ENCODE data around the gene SLC7A5.
"Not testable (repeated sequence)": the region's sequence is repeated elsewhere in the genome, so short reads cannot be mapped to it uniquely, and the experiment has no call there.

The SLC7A5 gene

DNA sequence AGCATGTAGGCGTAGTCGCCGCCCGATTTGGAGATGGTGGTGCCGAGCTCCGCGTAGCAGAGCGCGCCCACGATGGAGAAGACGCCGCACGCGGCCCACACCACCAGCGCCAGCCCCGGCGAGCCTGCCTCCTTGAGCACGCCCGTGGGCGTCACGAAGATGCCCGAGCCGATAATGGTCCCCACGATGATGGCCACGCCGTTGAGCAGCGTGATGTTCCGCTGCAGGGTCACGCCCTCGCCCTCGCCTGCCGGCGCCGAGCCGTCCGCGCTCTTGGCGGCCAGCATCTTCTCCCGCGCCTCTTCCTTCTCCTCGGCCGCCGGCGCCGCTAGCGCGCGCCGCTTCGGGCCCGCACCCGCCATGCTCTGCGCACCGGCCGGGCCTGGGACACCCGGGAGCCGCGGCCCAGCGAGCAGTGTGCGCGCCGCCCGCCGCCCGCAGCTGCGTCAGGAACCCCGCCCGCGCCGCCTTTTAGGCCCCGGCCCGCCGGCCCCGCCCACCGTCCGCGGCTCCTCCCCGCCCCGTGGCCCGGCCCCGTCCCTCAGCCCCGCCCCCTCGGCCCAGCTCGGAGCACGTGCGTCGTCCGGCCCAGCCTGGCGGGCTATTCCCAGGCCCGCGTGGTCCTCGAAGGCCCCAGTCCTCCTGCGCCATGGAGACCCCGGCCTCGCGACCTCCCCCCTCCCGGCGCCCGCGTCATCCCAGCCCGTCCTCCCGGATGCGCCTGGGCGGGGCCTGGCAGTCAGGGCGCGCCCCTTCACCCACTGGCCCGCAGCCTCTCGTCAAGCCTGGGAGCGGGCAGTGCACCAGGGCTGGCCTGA lies at the start of gene SLC7A5:
TSS of gene SLC7A5 (minus strand) at position 447 of the 818 bp plus-strand sequence. CDS start at position 362, 85 bp downstream.
- peak; percentile 51 for DNase-seq

DNA sequence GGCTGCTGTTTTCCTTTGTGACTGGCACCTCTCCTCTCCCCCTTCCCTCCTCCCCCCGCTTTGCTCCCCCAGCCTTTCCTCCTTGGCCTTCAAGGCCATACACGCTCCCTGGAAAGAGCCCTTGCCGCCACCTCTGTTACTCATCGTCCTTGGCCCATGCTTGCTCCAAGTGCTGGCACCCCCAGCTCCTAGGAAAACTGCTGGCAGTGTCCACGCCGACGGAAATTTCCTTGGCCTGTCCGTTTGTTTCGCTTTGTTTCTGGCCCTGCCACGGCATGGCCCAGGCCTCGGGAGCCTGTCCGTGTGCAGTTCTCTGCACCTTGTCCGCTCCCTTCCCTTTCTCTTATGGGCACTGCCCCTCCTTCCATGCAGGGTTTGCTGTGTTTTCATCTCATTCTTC lies 49.0 kb upstream of the SLC7A5 start:
- DNase-seq: no peak

DNA sequence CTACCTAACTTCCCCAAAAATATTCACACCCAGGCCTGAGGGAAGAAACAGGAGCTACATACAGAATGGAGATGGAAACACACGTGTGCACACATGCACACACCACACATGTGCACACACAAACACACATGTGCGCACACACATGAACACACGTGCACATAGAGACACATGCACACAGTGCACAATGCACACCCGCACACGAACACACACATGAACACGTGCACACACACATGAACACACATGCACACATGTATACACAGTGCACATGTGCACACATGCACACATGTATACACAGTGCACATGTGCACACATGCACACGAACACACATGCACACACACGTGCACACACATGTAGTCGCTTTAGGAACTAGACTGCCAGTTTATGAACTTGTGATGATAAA lies 48.2 kb upstream of the SLC7A5 start:
- DNase-seq: no peak

DNA sequence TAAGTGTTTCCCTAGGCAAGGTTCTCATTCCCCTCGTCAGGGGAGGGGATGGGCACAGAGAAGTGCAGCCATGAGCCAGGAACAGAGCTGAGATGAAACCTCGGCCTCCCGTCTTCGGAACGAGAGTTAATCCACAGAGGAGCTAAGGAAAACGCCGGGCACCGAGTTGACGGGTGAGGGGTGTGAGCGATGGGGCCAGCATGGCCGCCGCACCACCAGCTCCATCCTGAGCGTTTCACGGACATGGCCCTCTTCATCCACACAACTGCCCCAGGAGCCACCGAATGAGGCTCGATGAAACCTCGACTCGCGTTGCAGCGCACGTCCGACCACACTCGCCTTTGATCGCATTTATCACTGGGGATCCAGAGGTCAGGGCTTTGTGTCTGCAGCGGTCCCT lies 45.5 kb upstream of the SLC7A5 start:
- no peak for DNase-seq

DNA sequence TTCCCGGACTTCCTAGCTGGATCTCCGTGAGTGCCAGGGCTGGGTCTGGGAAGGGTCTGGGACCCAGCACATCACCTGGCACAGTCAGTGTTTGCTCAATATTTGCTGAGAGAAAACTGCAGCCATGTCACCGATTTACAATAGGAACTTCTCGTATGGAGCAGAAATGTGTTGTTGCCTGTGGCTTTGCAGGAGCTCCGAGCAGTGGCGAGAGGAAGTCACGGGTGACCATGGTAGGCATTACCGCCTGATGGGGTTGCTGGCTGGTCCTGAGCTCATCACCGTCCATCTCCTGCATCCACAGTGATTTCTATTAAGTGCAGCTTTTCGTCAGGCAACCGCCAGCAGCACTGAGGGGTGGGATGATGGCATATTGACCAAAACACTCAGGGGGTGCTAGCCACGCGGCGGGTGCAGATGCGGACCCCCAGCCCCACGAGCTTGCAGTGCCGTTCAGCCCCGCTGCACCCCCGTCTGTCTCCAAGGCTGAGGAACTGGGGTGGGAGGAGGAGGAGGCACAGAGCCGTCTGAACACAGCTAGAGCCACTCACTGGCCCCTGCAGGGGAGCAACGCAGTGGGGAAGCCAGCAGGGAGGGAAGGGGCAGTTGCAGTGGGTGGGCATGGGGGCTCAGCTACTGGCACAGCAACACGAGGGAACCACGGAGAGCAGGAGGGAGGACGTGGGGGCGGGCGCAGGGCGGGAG lies 44.9 kb upstream of the SLC7A5 start:
- DNase-seq: not testable (repeated sequence)

DNA sequence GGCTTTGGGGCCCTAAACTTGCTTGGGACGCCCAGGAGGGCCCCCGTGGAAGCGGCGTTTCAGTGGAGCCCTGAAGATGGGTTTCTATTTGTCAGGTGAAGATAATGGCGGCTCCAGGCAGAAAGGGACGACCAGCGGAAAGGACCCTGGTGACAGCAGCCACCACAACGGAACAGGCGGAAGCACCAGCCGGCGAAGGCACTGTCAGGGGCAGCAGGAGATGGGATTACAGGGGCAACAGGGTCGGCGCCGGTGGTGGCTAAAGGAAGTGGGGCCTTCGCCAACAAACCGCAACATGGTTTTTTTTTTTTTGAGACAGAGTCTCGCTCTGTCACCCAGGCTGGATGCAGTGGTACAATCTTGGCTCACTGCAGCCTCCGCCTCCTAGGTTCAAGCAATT lies 43.4 kb upstream of the SLC7A5 start:
- DNase-seq: not testable (repeated sequence)

DNA sequence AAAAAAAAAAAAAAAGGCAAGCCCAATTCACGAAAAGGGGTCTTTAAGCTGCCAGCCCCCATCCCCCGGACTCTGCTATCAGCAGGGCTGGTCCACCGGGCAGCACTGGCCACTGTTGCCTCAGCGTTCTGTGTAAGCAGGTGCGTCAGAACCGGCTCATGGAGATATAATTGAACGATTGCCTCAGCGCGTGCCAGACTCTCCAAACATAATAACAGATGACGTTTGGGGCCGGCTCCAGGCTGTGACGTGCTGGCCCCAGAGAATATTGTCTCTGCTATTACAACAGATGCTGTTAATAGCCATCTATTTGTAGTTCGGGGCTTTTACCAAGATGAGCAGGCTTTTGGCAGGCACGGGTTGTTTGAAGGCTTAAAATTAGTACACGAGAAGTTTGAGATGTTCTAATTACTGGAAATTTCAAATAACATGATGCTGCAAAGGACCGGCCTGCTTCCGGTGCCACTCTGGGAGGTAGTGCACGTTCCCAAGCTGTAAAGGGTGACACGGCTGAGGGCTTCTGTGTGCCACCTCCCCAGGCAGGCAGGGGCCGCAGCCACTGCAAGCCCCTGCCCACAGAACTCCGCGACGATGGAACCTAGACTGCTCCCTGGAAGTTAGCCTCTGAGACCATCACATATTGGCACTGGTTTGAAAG lies 41.9 kb upstream of the SLC7A5 start:
- not testable (repeated sequence) for DNase-seq

DNA sequence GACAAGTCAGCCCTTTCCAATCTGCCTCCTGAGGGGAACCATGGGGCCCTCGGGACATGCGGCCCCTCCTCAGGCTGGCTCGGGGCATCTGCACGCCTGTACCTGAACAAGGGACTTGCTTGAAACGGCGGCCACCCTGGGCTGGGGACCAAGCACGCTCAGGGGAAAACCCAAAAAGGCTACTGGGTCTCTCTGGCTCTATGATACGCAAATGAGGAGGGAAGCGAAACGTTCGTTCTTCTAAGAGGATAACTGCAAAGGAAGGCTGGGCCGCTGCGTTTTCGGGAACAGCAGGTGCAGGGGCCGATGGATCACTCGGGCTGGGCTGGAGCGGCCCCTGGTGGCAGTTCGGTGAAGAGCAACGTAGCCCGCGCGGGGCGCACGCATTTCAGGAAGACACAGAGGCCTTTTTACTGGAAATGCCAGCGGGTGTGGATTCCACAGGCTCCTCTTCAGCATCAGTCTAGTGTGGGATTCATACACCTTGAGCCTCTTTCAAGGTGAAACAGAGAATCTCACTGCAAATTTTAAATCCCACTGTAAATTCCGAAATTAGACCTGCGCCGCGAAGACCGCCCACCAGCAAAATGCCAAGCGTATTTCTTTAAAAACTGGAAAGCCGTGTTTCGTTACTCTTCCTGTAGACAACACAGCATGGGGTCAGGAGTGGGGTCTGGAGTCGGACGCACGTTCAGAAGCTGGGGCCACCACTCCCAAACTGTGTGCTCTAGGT lies 40.1 kb upstream of the SLC7A5 start:
- DNase-seq: peak; percentile 93

DNA sequence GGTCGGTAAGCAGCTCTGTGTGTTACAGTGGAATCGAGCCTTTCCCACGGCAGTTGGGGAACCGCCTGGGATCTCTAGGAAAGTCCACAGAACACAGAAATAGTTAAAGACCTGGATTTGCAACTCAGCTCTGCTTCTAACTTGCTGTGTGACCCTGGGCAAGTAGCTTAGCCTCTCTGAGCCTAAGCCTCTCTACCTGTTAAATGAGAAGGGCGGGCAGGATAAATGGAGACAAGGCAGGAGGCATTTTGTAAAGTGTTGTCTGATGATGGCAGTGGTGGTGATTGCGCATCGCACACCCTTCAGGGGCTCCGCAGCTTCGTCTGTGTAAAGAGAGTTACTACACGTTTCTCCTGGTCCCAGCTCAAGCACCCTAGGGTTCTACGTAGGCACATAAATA lies 38.8 kb upstream of the SLC7A5 start:
- DNase-seq: not testable (repeated sequence)

DNA sequence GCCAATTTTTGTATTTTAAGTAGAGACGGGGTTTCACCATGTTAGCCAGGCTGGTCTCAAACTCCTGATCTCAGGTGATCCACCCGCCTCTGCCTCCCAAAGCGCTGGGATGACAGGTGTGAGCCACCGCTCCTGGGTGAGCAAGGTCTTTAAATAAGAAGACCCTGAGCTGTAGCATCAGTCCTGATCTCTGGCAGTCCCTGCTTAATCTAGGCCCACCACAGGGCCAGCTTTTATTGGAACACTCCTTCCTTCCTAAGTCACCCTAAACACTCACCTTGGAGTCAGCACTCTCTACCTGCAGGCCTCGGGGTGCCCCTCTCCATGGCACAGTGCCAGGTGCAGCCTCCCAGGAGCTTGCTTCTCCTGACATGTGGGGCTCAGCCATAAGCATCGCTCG lies 36.2 kb upstream of the SLC7A5 start:
- DNase-seq: not testable (repeated sequence)

DNA sequence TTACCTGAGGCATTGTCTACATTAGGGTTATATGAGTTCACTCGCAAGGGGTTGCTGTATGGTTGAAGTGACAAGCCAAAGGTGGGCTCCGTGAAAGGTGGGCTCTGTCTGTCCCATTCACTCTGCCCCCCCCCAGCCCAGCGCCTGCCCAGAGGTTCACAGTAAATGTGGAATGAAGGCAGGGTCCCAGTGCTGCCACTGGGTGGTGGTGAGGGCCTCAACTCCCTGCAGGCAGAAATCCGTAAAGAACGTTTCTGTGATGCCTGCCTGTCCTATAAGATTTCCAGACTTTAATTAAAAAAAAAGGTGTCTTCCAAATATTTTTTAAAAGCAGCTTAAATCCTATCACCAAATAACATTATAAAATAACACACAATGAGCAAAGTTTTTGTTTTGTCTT lies 35.7 kb upstream of the SLC7A5 start:
- not testable (repeated sequence) for DNase-seq

DNA sequence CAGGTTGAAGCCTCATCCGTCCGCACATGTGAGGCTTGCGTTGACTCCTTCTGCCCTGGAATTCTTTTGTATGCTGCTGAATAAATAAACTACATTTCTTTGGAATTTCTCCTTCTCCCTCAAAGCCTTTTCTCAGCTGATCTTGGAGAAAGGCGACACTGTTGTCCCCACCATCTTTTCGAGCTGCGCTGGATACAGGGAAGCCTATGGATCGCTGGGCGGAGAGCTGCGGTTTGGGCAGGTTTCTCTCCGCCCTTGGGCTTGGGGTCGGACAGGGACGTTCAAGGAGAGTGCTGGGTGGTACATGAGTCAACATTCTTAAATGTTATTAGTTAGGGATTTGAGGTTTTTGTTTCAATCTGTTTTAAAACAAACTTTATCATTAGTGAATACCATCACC lies 31.2 kb upstream of the SLC7A5 start:
- DNase-seq: not testable (repeated sequence)

DNA sequence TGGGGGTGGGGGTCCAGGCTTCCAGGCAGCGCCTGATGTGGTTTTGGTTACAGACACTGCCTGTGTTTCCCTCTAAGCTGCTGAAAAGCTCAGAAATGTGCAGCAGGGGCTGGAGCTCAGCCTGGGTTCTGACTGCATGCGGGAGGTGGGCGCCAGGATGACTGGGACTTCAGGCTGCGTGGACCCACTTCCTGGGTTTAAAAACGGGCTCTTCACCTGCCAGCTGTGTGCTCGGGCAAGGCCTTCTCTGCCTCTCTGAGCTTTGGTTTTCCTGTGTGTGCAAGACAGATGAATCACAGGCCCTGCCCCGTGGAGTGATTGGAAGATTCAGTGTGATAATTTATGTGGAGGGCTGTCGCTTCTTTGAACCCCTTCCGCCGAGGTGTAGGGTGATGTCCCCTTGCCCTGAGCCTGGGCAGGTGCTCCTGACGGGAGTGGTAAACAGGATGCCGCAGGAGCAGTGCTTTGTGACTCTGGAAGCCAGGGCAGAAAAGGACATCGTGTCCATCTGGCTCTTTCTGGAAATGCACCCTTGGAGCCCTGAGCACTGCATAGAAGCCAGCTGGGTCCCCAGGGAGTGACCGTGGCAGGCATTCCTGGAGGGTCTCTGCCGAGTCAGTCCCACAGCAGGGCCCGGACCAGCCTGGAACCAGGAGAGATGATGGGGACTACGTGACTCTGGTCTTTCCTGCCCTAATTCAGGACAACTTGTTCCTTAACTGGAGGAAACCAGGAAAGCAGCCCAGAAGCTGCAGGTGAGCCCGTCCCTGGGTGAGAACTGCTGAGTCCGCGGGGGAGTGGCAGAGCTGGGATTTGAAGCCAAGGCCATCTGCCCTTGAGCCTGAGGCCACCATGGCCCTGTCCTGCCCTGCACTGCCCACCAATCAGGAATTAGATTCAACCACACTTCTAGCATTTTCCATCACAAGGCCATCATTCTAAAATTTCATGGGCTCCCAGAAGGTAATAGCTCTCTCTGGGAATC lies 28.5 kb upstream of the SLC7A5 start:
- DNase-seq: no peak

DNA sequence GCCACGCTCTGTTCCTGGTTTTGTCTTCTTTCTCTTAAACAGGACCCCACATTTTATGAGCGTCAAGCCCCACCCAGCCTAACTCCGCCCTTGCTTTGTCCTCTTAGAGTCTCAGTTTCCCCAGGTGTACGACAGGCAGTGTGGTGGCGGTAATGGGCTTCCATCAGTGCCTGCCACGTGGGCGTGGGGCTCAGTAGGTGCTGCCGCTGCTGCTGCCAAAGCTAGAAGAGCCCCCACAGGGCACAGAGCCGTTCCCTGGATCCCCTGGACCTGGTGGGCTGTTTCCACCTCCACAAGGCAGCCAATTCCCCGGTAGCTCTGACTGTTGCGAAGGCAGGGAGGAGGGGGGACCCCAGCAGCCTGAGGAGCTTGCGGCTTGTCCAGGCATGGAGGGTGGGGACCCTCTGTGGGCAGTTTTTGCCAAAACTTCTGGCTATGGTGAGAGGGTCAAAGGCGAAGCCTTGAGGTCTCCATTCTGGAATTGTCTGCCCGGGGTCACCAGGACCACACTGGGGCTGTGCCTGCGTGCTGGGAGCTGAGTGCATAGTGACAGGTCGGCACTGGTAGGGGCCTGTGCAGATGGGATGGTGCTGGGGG lies 27.7 kb upstream of the SLC7A5 start:
- not testable (repeated sequence) for DNase-seq

DNA sequence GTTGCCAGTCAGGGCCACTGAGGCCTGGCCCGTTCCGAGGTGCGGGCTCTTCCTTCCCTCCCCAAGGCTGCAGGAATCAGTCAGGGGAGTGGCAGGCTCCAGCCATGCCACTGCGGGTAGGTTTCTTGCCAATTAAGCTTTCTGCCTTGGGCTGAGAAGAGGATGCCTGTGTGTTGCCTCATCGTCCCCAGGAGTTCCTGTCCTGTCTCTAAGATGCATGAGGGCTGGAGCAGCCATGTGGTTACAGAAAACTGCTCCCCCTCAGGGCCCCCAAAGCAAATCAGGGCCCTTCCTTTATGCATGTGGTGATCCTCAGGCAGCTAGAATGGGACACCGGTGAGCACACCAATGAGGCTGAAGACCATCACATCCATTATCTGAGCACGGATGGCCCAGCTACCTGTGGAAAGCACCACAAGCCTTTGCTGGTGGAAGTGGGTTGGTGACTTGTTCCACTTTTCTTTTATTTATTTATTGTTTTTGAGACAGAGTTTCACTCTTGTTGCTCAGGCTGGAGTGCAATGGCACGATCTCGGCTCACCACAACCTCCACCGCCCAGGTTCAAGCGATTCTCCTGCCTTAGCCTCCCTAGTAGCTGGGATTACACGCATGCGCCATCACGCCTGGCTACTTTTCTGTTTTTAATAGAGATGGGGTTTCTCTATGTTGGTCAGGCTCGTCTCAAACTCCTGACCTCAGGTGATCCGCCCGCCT lies 27.0 kb upstream of the SLC7A5 start:
- DNase-seq: not testable (repeated sequence)

DNA sequence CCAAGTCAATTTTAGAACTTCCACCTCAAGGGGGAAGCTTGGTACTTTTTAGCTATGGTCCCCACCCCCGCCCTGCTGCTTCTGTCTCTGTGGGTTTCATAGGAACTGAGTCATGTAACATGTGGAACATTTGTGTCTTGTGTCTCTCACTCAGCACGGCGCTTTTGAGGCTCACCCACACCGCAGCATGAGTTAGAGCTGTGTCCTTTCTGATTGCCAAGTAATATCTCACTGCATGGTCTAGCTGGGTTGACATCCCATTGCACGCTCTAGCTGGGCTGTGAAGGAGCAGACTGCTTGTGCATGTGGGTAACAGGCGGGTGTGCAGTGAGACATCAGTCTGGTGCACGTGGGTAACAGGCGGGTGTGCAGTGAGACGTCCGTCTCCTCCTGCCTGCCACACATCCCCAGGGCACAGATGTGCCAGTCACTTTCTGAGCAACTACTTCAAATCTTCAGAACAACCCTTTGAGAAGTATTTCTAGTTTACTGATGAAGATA lies 26.4 kb upstream of the SLC7A5 start:
- no peak for DNase-seq

DNA sequence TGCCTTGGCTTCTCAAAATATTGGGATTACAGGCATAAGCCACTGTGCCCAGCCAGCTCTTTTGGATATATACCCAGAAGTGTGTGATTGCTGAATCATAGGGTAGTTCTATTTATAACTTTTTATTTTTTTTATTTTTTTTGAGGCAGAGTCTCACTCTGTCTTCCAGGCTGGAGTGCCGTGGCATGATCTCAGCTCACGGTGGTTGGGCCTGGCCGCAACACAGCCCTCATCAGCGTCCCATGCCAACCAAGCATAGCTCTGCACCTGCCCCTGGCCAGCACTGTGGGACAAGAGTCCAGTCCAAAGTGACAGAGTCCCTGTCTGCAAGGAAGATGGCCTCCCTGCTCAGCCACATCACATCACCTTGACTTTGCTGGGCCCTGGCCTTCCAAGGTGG lies 24.7 kb upstream of the SLC7A5 start:
- DNase-seq: not testable (repeated sequence)

DNA sequence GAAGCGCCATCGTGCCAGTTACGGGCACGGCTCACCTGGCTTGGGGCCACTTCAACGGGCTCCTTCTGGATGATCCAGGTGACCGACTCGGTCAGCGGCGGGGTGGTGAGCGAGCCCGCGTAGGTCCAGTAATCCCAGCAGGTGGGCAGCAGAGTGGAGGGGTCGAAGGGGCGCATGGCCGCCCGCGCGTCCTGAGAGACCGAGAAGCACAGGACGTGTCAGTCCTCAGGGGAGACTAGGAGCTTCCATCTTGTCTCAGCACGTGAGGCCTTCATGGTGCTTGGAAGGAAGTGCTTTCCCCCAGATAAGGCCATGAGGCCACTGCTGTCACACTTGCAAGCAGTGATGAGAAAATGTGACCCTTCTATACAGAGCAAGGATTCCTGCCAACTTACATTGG lies 22.5 kb upstream of the SLC7A5 start:
- no peak for DNase-seq

DNA sequence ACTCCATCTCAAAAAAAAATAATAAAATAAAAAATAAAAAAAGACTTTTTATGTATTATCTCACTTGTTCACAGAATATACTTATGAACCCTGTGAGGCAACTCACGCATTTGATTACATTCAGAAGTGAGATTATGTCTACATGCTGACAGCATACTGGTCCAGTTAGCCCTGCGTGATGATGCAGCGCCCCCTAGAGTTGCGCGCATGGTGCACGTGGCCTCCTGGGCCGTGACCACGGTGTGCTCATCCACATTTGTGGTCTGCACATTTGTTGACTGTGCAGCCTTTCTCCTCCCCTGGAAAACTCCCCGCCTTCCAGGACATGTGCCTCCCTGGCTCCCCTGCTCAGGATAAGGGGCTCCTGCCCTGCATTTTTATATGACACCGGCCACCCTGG lies 20.5 kb upstream of the SLC7A5 start:
- DNase-seq: not testable (repeated sequence)

DNA sequence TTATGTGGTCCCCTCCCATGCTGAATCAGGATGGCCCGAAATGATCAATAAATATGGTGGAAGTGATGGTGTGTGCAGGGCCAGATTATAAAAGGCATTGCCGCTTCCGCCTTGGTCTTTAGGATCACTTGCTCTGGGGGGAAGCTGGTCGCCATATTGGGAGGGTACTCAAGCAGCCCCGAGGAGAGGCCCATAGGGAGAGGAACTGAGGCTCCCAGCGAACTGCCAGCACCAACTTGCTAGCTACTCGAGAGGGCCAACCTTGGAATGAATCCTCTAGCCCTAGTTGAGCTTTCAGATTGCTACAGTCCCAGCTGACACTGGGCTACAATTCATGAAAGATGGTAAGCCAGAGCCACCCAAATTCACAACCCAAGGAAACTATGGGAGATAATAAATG lies 19.0 kb upstream of the SLC7A5 start:
- not testable (repeated sequence) for DNase-seq
